HL-60 (cell line): ENCODE data around the gene FAF1.

Source experiments
- POLR2AphosphoS5 ChIP-seq: IDR thresholded peaks from 2 replicates; pipeline ENCODE4 v1.6.1; 2012; ENCODE audit warnings: low read depth
- TF ChIP-seq, protein P1 (sequence below): IDR thresholded peaks from one replicate; pipeline ENCODE4 v1.5.1; 2011; ENCODE audit warnings: low read length, control low read depth, inconsistent platforms; ENCODE audit not compliant: insufficient read depth

DNA sequence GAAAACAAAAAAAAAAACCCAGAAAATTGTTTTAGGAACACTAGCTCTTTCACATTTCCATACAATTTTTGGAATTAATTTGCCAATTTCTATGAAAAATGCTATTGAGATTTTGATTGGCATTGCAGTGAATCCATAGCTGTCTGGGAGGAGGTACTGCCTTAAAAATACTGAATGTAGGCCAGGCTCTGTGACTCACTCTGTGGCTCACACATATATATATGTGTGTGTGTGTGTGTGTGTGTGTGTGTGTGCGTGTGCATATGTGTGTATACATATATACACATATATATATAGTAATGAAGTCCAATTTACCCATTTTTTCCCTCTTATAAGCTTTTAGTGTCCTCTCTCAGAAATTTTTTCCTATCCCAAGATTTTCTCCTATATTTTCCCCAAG lies 322.6 kb downstream of the FAF1 start:
- TF ChIP-seq, protein P1, sequence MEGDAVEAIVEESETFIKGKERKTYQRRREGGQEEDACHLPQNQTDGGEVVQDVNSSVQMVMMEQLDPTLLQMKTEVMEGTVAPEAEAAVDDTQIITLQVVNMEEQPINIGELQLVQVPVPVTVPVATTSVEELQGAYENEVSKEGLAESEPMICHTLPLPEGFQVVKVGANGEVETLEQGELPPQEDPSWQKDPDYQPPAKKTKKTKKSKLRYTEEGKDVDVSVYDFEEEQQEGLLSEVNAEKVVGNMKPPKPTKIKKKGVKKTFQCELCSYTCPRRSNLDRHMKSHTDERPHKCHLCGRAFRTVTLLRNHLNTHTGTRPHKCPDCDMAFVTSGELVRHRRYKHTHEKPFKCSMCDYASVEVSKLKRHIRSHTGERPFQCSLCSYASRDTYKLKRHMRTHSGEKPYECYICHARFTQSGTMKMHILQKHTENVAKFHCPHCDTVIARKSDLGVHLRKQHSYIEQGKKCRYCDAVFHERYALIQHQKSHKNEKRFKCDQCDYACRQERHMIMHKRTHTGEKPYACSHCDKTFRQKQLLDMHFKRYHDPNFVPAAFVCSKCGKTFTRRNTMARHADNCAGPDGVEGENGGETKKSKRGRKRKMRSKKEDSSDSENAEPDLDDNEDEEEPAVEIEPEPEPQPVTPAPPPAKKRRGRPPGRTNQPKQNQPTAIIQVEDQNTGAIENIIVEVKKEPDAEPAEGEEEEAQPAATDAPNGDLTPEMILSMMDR = no peak
- no peak for TF ChIP-seq POLR2AphosphoS5
